GM06990 (cell line): ENCODE measurements around the gene GLYAT.
A peak's percentile ranks its signal among the peaks of the same experiment; 100 is the strongest.

Experiments used
- DNase-seq: peaks from one replicate; pipeline ENCODE4 v3.0.0-alpha.2; 2011; ENCODE audit not compliant: insufficient read length; ENCODE audit errors: extremely low read depth
- H3K27me3 ChIP-seq: replicated peaks from 2 replicates; pipeline ENCODE4 v1.6.0; 2011; ENCODE audit warnings: low read length; ENCODE audit not compliant: control insufficient read depth, insufficient read depth
- H3K36me3 ChIP-seq: 2 replicates; pipeline ENCODE4 v1.5.1; 2011; ENCODE audit warnings: low read length; ENCODE audit not compliant: control insufficient read depth, insufficient read depth
- H3K4me3 ChIP-seq: replicated peaks from 2 replicates; pipeline ENCODE4 v1.5.1; 2011; ENCODE audit warnings: low read depth, mild to moderate bottlenecking, control low read depth, low read length
- CTCF ChIP-seq: IDR thresholded peaks from 2 replicates; pipeline ENCODE4 v1.5.1; 2011; ENCODE audit warnings: low read length, control low read depth, mild to moderate bottlenecking, inconsistent platforms; ENCODE audit not compliant: insufficient read depth, poor library complexity, severe bottlenecking

GLYAT gene

GRCh38 chr11:58762284-58763119 lies 30.8 kb upstream of the GLYAT start:
- no peak for TF ChIP-seq CTCF
- DNase-seq: no peak
- H3K27me3 ChIP-seq: no peaks in the 10 kb centered on the region

GRCh38 chr11:58757439-58757838 lies 25.7 kb upstream of the GLYAT start:
- no peak for TF ChIP-seq CTCF

More at GRCh38 chr11:58762284-58763119, 30.8 kb upstream of the GLYAT start:
- H3K4me3 ChIP-seq: no peak overlapping the region
- no peaks in the 10 kb centered on the region for H3K36me3 ChIP-seq

DNA sequence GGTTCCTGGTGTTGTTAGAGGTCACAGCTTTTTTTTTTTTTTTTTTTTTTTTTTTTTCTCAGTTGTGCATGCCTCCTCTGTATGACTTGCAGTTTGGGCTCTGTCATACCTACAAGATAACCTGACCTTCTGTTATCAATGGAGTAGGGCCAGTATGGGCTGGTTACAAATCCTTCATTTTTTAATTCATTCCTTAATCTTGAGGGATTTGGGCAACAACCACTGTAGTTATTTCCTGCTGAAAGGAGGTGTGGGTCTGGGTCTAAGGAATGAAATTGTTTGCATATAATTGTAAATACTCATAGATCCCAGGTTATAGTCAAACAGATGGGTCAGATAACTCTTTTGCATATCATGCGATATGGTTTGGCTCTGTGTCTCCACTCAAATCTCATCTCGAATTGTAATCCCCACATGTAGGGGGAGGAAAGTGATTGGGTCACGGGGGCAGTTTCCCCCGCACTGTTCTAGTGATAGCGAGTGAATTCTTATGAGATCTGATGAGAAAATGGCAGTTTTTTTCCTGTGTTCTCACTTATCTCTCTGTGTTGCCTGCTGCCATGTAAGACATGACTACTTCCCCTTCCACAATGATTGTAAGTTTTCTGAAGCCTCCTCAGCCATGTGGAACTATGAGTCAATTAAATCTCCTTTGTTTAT lies 14.1 kb upstream of the GLYAT start:
- DNase-seq: no peak
- no peak overlapping the region for H3K4me3 ChIP-seq
- no peaks in the 10 kb centered on the region for H3K36me3 ChIP-seq
- TF ChIP-seq CTCF: no peak
- H3K27me3 ChIP-seq: no peaks in the 10 kb centered on the region

More at GRCh38 chr11:58757439-58757838, 25.7 kb upstream of the GLYAT start:
- H3K27me3 ChIP-seq: no peaks in the 10 kb centered on the region
- H3K36me3 ChIP-seq: no peaks in the 10 kb centered on the region
- no peak for DNase-seq
- H3K4me3 ChIP-seq: no peak overlapping the region

- no peak overlapping the region for H3K4me3 ChIP-seq
- TF ChIP-seq CTCF: no peak
Measured at GRCh38 chr11:58744988-58745704, 13.4 kb upstream of the GLYAT start.

DNA sequence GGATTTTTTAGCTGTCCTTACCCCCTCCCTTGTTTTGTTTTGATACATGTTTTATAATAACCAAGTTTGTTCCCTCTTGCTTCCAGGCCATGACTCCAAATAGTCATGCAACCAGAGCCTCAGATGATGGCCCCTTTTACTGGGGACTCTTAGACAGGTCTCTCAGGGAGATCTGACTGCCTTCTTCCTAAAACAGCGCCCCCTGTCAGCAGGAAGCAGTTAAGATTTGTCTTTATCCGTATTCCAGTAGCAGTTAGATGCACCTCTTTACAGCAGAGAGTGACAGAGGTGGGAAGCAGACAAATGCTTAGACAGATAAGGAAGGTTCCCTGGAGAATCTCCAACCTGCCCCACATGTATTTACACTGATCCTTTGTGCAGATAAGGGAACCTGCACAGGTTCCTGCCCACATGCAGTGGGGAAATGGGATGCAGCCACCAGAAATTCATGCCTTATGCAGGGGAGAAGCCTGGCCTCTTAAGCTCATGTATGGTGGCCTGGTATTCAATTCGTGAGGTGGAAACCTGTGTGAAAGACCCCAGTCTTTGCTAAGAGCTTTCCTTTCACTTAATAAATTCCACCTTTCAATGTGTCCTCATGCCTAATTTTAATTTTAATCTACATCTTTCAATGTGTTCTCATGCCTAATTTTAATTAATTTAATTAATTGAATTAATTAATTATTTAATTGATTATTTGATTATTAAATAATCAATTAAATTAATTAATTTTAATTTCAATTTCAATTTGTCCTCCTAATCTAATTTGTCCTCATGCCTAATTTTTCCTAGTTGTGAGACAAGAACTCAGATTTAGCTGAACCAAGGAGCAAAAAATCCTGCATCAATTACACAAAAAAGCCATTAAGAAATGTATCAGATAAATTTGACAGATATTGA lies 11.5 kb upstream of the GLYAT start:
- no peak for DNase-seq
- Histone ChIP-seq H3K27me3 (no peaks in the 10 kb centered on the region), H3K4me3 (no peak overlapping the region), H3K36me3 (no peaks in the 10 kb centered on the region)
- peak; percentile 29 for TF ChIP-seq CTCF

More at GRCh38 chr11:58744988-58745704, 13.4 kb upstream of the GLYAT start:
- Histone ChIP-seq H3K27me3 (no peaks in the 10 kb centered on the region), H3K36me3 (no peaks in the 10 kb centered on the region)
- no peak for DNase-seq
